ENCODE data around the gene DPYD.

GRCh38 chr1:97551113-97551512 lies 369.7 kb downstream of the DPYD start:
- no peak for TF ChIP-seq CTCF (conservative IDR thresholded peaks at IDR 0.05 in 1 of 2, IDR thresholded peaks at IDR 0.05 in 1 of 2; ENCODE audit: extremely low read depth in 1 of 2, insufficient read depth in 1 of 2, low read depth in 1 of 2, low read length in 2 of 2)
- TF ChIP-seq EZH2 (IDR thresholded peaks at IDR 0.05; ENCODE audit: borderline replicate concordance, low read length): no peak

Measured in mammary epithelial cell (primary cell).